Muscle of leg (tissue), 11 donors: ENCODE results near the gene NFKB2. TPM values are rescaled to one million over a fixed set of nuclear protein-coding genes. Genes with fewer than 3 reads are reported as not detected.

Experiments
- DNase-seq: peaks from one replicate; pipeline ENCODE4 v3.0.0; 2013
- H3K27ac ChIP-seq: one replicate; pipeline ENCODE4 v1.5.1; 2013; ENCODE audit warnings: mild to moderate bottlenecking, low read length, control low read depth
- H3K27me3 ChIP-seq: one replicate; pipeline ENCODE4 v1.6.1; 2013; ENCODE audit warnings: low read length; ENCODE audit not compliant: control insufficient read depth, insufficient read depth
- H3K36me3 ChIP-seq: one replicate; pipeline ENCODE4 v1.6.1; 2013; ENCODE audit warnings: low read length; ENCODE audit not compliant: control insufficient read depth, insufficient read depth
- H3K4me1 ChIP-seq: one replicate; pipeline ENCODE4 v1.6.1; 2013; ENCODE audit warnings: low read length; ENCODE audit not compliant: control insufficient read depth, insufficient read depth
- H3K4me3 ChIP-seq: one replicate; pipeline ENCODE4 v1.5.1; 2013; ENCODE audit warnings: low read length, control low read depth
- H3K9me3 ChIP-seq: replicated peaks from 2 replicates; pipeline ENCODE4 v1.6.1; 2013; ENCODE audit warnings: low read depth, low read length; ENCODE audit not compliant: control insufficient read depth
- WGBS: methylation state at CpG from one replicate; pipeline ENCODE4 v1.1.5; 2013; ENCODE audit warnings: missing lambda C conversion rate; ENCODE audit not compliant: insufficient coverage; 5-methylcytosine and 5-hydroxymethylcytosine counted together
- polyA plus RNA-seq, 8 donors: library from polyadenylated mRNA; unstranded; fragments of 120-200 nt; gene quantifications; one replicate each; pipeline versions ENCODE4 v1.2.1 to v1.2.3, GENCODE V29; 2013; ENCODE audit warnings: inconsistent platforms in 1 of 8, low replicate concordance in 1 of 8; ENCODE audit not compliant: insufficient read length in 8 of 8, insufficient read depth in 1 of 8
- total RNA-seq: library from RNA; stranded (reverse); fragments of 120-200 nt; gene quantifications from one replicate; pipeline ENCODE4 v1.2.4, GENCODE V29; 2013

Gene NFKB2
- total and polyA plus RNA-seq, 9 donors: 13.2 to 21.2 (median 16.8) TPM

DNA sequence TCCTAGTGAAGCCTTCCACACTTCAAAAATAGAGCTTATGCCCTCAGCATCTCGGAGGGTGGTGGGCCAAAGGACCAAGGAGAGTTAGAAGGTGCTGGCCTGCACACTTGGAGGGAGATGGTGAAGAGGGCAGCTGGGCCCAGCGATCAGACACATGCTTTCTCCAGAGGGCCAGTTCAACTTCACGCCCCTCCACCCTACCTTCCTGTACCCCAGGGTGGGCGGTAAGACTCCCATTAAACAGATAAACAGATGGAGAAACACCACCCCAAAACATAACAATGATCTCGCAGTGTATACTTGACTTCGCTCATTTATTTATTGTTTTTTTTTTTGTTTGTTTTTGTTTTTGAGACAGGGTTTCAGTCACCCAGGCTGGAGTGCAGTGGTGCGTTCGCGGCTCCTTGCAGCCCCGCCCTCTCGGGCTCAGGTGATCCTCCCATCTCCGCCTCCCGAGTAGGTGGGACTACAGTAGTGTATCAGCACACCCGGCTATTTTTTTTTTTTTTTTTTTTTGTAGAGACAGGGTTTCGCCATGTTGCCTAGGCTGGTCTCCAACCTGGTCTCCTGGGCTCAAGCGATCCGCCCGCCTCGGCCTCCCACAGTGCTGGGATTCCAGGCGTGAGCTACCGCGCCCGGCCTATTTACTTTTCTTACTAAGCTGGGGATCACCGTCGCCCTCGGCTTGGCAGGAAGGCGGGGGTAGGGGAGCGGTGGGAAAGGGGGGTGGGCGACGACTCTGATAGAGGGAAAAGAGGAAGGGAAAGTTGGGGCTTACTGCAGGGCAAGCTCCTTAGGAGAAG is 54.0 kb downstream of the NFKB2 start:
- DNase-seq: peak; percentile 59
- Histone ChIP-seq H3K9me3 (no peaks in the 10 kb centered on the region), H3K27ac (no peak overlapping the region), H3K27me3 (no peaks in the 10 kb centered on the region), H3K4me3 (peak overlapping the region; percentile 72), H3K36me3 (no peaks in the 10 kb centered on the region), H3K4me1 (peaks cover 26% of the 10 kb centered on the region)
- 0% methylated on average over 5 of the region's 30 CpGs for WGBS

DNA sequence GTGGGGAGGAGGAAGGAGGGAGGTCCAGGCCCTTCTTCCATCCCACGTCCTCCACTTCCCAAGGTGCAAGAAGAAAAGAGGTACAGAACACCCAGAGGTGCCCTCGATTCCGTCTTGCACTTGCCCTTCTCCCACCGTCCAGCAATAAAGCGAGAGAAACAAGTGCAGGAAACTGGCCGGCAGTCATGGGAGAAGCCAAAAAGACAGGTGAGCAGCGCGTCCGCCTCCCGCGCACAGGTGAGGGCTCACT is 54.5 kb downstream of the NFKB2 start:
- H3K36me3 ChIP-seq: no peaks in the 10 kb centered on the region
- H3K4me1 ChIP-seq: peaks cover 26% of the 10 kb centered on the region
- H3K9me3 ChIP-seq: no peaks in the 10 kb centered on the region
- H3K27ac ChIP-seq: peak overlapping the region; percentile 69
- DNase-seq: no peak
- H3K4me3 ChIP-seq: peak overlapping the region; percentile 72
- H3K27me3 ChIP-seq: no peaks in the 10 kb centered on the region
- WGBS: 0% methylated on average over 10 of the region's 11 CpGs

GRCh38 chr10:102450374-102451104 is 55.0 kb downstream of the NFKB2 start:
- WGBS: under 1% methylated on average over 104 of the region's 104 CpGs
- H3K9me3 ChIP-seq: no peaks in the 10 kb centered on the region
- peak overlapping the region; percentile 69 for H3K27ac ChIP-seq
- H3K4me1 ChIP-seq: peaks cover 26% of the 10 kb centered on the region
- no peaks in the 10 kb centered on the region for H3K27me3 ChIP-seq
- DNase-seq: peak; percentile 93
- peak overlapping the region; percentile 72 for H3K4me3 ChIP-seq
- H3K36me3 ChIP-seq: no peaks in the 10 kb centered on the region

DNA sequence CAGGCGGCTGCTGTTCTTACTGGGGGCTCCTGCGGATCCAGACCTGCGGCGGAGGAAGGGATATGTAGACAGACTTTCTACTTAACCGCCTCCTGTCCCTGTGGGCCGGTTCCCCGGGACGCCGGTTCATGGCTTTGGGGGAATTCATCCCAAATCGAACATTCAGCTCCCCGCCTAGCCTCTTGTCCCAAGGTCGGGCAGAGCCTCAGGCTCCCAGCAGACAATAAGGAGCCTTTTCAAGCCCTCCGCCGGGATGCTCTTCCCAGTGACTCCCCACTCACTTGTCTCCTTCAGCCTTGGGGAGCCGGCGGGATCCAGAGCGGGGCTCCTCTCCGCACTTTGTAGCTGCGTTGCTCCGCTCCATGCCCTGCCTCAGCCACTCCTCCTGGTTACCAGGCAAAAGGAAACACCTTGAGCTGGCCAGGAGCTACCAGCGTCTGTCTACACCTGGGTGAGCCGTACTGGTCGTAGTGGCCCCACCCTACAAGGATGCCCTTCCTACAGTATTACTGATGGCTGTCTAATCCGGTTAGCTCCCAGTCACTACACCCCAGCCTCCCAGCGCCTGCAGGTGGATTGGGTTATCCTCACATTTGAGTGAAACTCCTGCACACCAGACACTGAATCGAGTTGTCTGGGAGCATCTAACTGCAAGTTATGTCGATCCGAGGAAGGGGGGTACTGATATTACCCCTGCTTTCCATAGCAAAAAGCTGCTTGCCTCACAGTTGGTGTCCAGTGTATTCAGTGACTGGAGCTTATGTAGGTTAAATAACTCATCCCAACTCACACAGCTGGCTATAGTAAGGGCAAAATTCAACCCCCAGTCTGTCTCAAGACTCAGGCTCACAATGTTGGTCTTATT is 55.8 kb downstream of the NFKB2 start, which contains the start of gene C10orf95:
Gene C10orf95, minus strand, starts transcription at position 439 of the 865 bp plus-strand sequence. CDS start 450 bp downstream, outside the sequence.
- Histone ChIP-seq H3K27ac (peak within 1 kb of the TSS; percentile 7), H3K4me1 (peaks cover 26% of the 10 kb centered on the region)

More for the DNA sequence above, 55.8 kb downstream of the NFKB2 start, which contains the start of gene C10orf95:
- Histone ChIP-seq H3K27me3 (no peaks in the 10 kb centered on the region), H3K9me3 (no peaks in the 10 kb centered on the region), H3K36me3 (no peaks in the 10 kb centered on the region), H3K4me3 (peak within 1 kb of the TSS; percentile 72)
- DNase-seq: no peak
- WGBS: 13% methylated on average over 17 of the region's 28 CpGs

Other genes with a start within 250 kb of the NFKB2 start
- gene NOLC1, start 243.3 kb upstream of the NFKB2 start, total RNA-seq: 34.5 TPM
- gene NOLC1, start 243.3 kb upstream of the NFKB2 start, polyA plus RNA-seq: 10 to 100 TPM; 56.8 to 78.2 (median 68.1) TPM
- 0.35 TPM for gene ELOVL3, start 169.4 kb upstream of the NFKB2 start, total RNA-seq
- gene ELOVL3, start 169.4 kb upstream of the NFKB2 start, polyA plus RNA-seq: 1 to 10 TPM in 1 of 8 donors, under 1 TPM in 7; 0.46 to 1.1 (median 0.60) TPM
- gene PITX3, start 154.2 kb upstream of the NFKB2 start, total RNA-seq: 12.5 TPM
- 10 to 100 TPM; 15.8 to 27.1 (median 19.5) TPM for gene PITX3, start 154.2 kb upstream of the NFKB2 start, polyA plus RNA-seq
- 27.2 TPM for gene GBF1, start 150.2 kb upstream of the NFKB2 start, total RNA-seq
- 10 to 100 TPM; 40.8 to 54.6 (median 46.1) TPM for gene GBF1, start 150.2 kb upstream of the NFKB2 start, polyA plus RNA-seq
- 6.1 TPM for gene PSD, start 23.1 kb downstream of the NFKB2 start, total RNA-seq
- 10 to 100 TPM in 2 of 8 donors, 1 to 10 TPM in 6; 6.4 to 11.0 (median 7.2) TPM for gene PSD, start 23.1 kb downstream of the NFKB2 start, polyA plus RNA-seq
- gene FBXL15, start 25.1 kb downstream of the NFKB2 start, total RNA-seq: 5.3 TPM
- gene FBXL15, start 25.1 kb downstream of the NFKB2 start, polyA plus RNA-seq: 1 to 10 TPM; 6.4 to 9.7 (median 7.4) TPM
- 44.9 TPM for gene CUEDC2, start 36.9 kb downstream of the NFKB2 start, total RNA-seq
- 10 to 100 TPM; 55.4 to 65.3 (median 62.4) TPM for gene CUEDC2, start 36.9 kb downstream of the NFKB2 start, polyA plus RNA-seq
- gene C10orf95, start 55.8 kb downstream of the NFKB2 start, total RNA-seq: not detected
- under 1 TPM in 7 of 8 donors, not detected in 1; 0.14 to 0.41 (median 0.27) TPM for gene C10orf95, start 55.8 kb downstream of the NFKB2 start, polyA plus RNA-seq
- 64.4 TPM for gene ACTR1A, start 107.0 kb downstream of the NFKB2 start, total RNA-seq
- 10 to 100 TPM; 72.5 to 85.5 (median 80.2) TPM for gene ACTR1A, start 107.0 kb downstream of the NFKB2 start, polyA plus RNA-seq
- gene SUFU, start 108.3 kb downstream of the NFKB2 start, total RNA-seq: 5.1 TPM
- 10 to 100 TPM; 10.6 to 21.5 (median 17.4) TPM for gene SUFU, start 108.3 kb downstream of the NFKB2 start, polyA plus RNA-seq
- 35.2 TPM for gene TRIM8, start 248.8 kb downstream of the NFKB2 start, total RNA-seq
- 10 to 100 TPM; 71.1 to 96.6 (median 80.3) TPM for gene TRIM8, start 248.8 kb downstream of the NFKB2 start, polyA plus RNA-seq